HG02840 (cell line): ENCODE data around the gene HTR2C.
"Not testable (repeated sequence)": the region's sequence is repeated elsewhere in the genome, so short reads cannot be mapped to it uniquely, and the experiment has no call there.

Experiments
- ATAC-seq: cut with Tn5 transposase; IDR thresholded peaks from one replicate; pipeline ENCODE4 v1.9.1; 2021; ENCODE audit warnings: mild to moderate bottlenecking, moderate library complexity, moderate number of reproducible peaks; ENCODE audit not compliant: unreplicated experiment, low FRiP score

HTR2C gene

GRCh38 chrX:114937090-114937489, 353.2 kb downstream of the HTR2C start:
- not testable (repeated sequence) for ATAC-seq

- ATAC-seq, result no peak
Observed at GRCh38 chrX:114952696-114953095, 368.8 kb downstream of the HTR2C start.
